Gastrocnemius medialis (tissue), 4 donors: Measurements from ENCODE around the gene CPXM1.

Source experiments
- POLR2A ChIP-seq, 2 donors: fragments of 450-650 bp; IDR thresholded peaks; one replicate each; pipeline ENCODE4 v1.6.1; 2017; ENCODE audit warnings: antibody characterized with exemption in 2 of 2, mild to moderate bottlenecking in 2 of 2, moderate library complexity in 2 of 2
- TF ChIP-seq, protein P1 (sequence below), 5 experiments: fragments of 450-650 bp in 3 of 5; fragments of 200-600 bp in 2 of 5; sonication (generic) in 2 of 5; IDR thresholded peaks in 4 of 5; conservative IDR thresholded peaks in 1 of 5; 1 replicate in 4 of 5; 2 replicates in 1 of 5; pipeline ENCODE4 v1.5.1; 2016 to 2019; ENCODE audit warnings: antibody characterized with exemption in 5 of 5, mild to moderate bottlenecking in 3 of 5, moderate library complexity in 3 of 5

DNA sequence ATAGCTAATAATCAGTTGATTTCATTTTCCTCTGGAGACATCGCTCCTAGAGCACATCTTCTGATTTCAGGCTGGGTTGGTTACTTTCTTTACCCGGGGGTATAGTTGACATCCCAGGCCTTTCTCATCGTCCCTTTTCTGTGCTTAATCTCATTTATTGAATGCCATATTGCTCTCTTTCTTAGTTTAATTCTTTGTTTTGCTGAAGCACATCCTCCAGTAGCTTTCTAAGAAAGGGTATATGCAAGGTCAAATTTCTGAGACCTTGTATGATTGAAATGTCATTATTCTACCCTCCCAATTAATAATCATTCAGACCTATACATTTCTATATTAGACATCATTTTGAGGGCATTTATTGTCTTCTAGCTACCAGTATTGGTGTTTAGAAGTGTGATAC, 11.8 kb upstream of the CPXM1 start:
- TF ChIP-seq, protein P1, sequence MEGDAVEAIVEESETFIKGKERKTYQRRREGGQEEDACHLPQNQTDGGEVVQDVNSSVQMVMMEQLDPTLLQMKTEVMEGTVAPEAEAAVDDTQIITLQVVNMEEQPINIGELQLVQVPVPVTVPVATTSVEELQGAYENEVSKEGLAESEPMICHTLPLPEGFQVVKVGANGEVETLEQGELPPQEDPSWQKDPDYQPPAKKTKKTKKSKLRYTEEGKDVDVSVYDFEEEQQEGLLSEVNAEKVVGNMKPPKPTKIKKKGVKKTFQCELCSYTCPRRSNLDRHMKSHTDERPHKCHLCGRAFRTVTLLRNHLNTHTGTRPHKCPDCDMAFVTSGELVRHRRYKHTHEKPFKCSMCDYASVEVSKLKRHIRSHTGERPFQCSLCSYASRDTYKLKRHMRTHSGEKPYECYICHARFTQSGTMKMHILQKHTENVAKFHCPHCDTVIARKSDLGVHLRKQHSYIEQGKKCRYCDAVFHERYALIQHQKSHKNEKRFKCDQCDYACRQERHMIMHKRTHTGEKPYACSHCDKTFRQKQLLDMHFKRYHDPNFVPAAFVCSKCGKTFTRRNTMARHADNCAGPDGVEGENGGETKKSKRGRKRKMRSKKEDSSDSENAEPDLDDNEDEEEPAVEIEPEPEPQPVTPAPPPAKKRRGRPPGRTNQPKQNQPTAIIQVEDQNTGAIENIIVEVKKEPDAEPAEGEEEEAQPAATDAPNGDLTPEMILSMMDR (IDR thresholded peaks at IDR 0.05 in 4 of 5, conservative IDR thresholded peaks at IDR 0.05 in 1 of 5) = no peak
- no peak for TF ChIP-seq POLR2A (IDR thresholded peaks at IDR 0.05)
